Keratinocyte (primary cell): ENCODE results near the gene KLC3. TPM values are rescaled to one million over a fixed set of nuclear protein-coding genes. Genes with fewer than 3 reads are reported as not detected.

ENCODE experiments used
- DNase-seq: peaks from one replicate; pipeline ENCODE4 v3.0.0-alpha.2; 2011; ENCODE audit warnings: low read depth, missing footprints, low spot score
- FAIRE-seq: peaks from 2 replicates; lab custom pipeline; 2011; peaks lifted over from hg19 to GRCh38; lab: Jason Lieb, UNC
- H2AFZ ChIP-seq: 2 replicates; pipeline ENCODE4 v1.6.0; 2012; ENCODE audit warnings: low read length, control low read depth, inconsistent platforms; ENCODE audit not compliant: control insufficient read depth
- H3K27ac ChIP-seq: 2 replicates; pipeline ENCODE4 v1.5.1; 2011; ENCODE audit warnings: low read length; ENCODE audit not compliant: control insufficient read depth, insufficient read depth
- H3K27me3 ChIP-seq: 3 replicates; pipeline ENCODE4 v1.6.0; 2011; ENCODE audit warnings: low read length; ENCODE audit not compliant: control insufficient read depth, insufficient read depth; ENCODE audit errors: extremely low read depth
- H3K36me3 ChIP-seq, 2 experiments: 2 replicates in 1 of 2; 3 replicates in 1 of 2; pipeline ENCODE4 v1.5.1; 2011; ENCODE audit warnings: low read length in 2 of 2, mild to moderate bottlenecking in 1 of 2; ENCODE audit not compliant: control insufficient read depth in 2 of 2, insufficient read depth in 2 of 2; ENCODE audit errors: extremely low read depth in 1 of 2
- H3K4me1 ChIP-seq: 3 replicates; pipeline ENCODE4 v1.5.1; 2011; ENCODE audit warnings: low read length; ENCODE audit not compliant: control insufficient read depth, insufficient read depth; ENCODE audit errors: extremely low read depth
- H3K4me2 ChIP-seq: 3 replicates; pipeline ENCODE4 v1.6.0; 2011; ENCODE audit warnings: low read depth, low read length; ENCODE audit not compliant: control insufficient read depth, insufficient read depth; ENCODE audit errors: extremely low read depth
- H3K4me3 ChIP-seq, 3 experiments: fragments of 200-600 bp in 1 of 3; sonication (generic) in 1 of 3; 2 replicates in 2 of 3; 3 replicates in 1 of 3; pipeline ENCODE4 v1.5.1; 2011 to 2016; ENCODE audit warnings: low read length in 3 of 3, mild to moderate bottlenecking in 3 of 3, control low read depth in 2 of 3, inconsistent platforms in 1 of 3, low read depth in 1 of 3, mixed read lengths in 1 of 3, mixed run types in 1 of 3, moderate library complexity in 1 of 3; ENCODE audit not compliant: control insufficient read depth in 2 of 3, insufficient read depth in 2 of 3; ENCODE audit errors: extremely low read depth in 1 of 3
- H3K79me2 ChIP-seq: 2 replicates; pipeline ENCODE4 v1.6.0; 2012; ENCODE audit warnings: low read length; ENCODE audit not compliant: control insufficient read depth, insufficient read depth
- H3K9ac ChIP-seq: 3 replicates; pipeline ENCODE4 v1.6.0; 2011; ENCODE audit warnings: low read length; ENCODE audit not compliant: control insufficient read depth, insufficient read depth; ENCODE audit errors: extremely low read depth
- H3K9me1 ChIP-seq: 3 replicates; pipeline ENCODE4 v1.6.0; 2011; ENCODE audit warnings: low read length; ENCODE audit not compliant: control insufficient read depth, insufficient read depth; ENCODE audit errors: extremely low read depth
- H3K9me3 ChIP-seq: 2 replicates; pipeline ENCODE4 v1.5.1; 2012; ENCODE audit warnings: low read depth, low read length; ENCODE audit not compliant: control insufficient read depth
- H4K20me1 ChIP-seq: 3 replicates; pipeline ENCODE4 v1.6.0; 2011; ENCODE audit warnings: low read length; ENCODE audit not compliant: control insufficient read depth, insufficient read depth; ENCODE audit errors: extremely low read depth
- CTCF ChIP-seq, 3 experiments: IDR thresholded peaks in 1 of 3; conservative IDR thresholded peaks in 1 of 3; optimal IDR thresholded peaks in 1 of 3; 2 replicates in 2 of 3; 3 replicates in 1 of 3; pipeline versions ENCODE3 to v1.5.1; 2011; ENCODE audit warnings: low read length in 3 of 3, mild to moderate bottlenecking in 3 of 3, moderate library complexity in 2 of 3, control low read depth in 1 of 3, inconsistent platforms in 1 of 3; ENCODE audit not compliant: insufficient read depth in 2 of 3; ENCODE audit errors: extremely low read depth in 1 of 3
- EZH2 ChIP-seq: IDR thresholded peaks from one replicate; pipeline ENCODE4 v1.6.1; 2012; ENCODE audit warnings: inconsistent platforms, mild to moderate bottlenecking, low read length, moderate library complexity
- dilution Hi-C: fragments of 300-500 bp; cut with MboI; formaldehyde crosslinking; loops from one replicate; pipeline ENCODE4 v1.7.0; 2020; ENCODE audit warnings: low sequenced_read_pairs; ENCODE audit not compliant: extremely low pct_ligation_motif_present
- polyA plus RNA-seq, 5 experiments: library from polyadenylated mRNA; depleted of rRNA in 3 of 5; stranded (reverse) in 3 of 5; stranded (forward) in 1 of 5; unstranded in 1 of 5; fragments of >200 nt; gene quantifications; 1 replicate in 1 of 5; 2 replicates in 3 of 5; 3 replicates in 1 of 5; pipeline versions ENCODE4 v1.2.1 to v1.2.3, GENCODE V29; 2011 to 2012; ENCODE audit warnings: missing spikeins in 2 of 5, low read depth in 1 of 5, low replicate concordance in 1 of 5

Gene KLC3
- polyA plus RNA-seq, 1 donor (not counting 4 experiments of a cell fraction or from before 2014, with no cell fraction given), result 14.7 TPM

GRCh38 chr19:45361608-45362007, 21.1 kb downstream of the KLC3 start:
- no peak overlapping the region for H3K4me2 ChIP-seq
- no peak overlapping the region for H3K27ac ChIP-seq
- H3K9me3 ChIP-seq, result no peaks in the 10 kb centered on the region
- TF ChIP-seq CTCF (optimal IDR thresholded peaks at IDR 0.05 in 1 of 3, IDR thresholded peaks at IDR 0.05 in 1 of 3, conservative IDR thresholded peaks at IDR 0.05 in 1 of 3; ENCODE audit: extremely low read depth in 1 of 3, insufficient read depth in 2 of 3, low read length in 3 of 3), result no peak
- TF ChIP-seq EZH2, result no peak
- H3K4me3 ChIP-seq, result no peak overlapping the region
- no peaks in the 10 kb centered on the region for H4K20me1 ChIP-seq
- peaks cover 36 to 37% of the 10 kb centered on the region in 2 experiments for H3K36me3 ChIP-seq
- H3K27me3 ChIP-seq, result no peaks in the 10 kb centered on the region
- DNase-seq, result no peak
- no peaks in the 10 kb centered on the region for H3K79me2 ChIP-seq
- no peaks in the 10 kb centered on the region for H3K4me1 ChIP-seq
- FAIRE-seq, result no peak
- no peaks in the 10 kb centered on the region for H3K9me1 ChIP-seq
- no peak overlapping the region for H3K9ac ChIP-seq
- H2AFZ ChIP-seq, result no peak overlapping the region
- dilution Hi-C loops, result no loop called here

GRCh38 chr19:45362291-45362690, 21.7 kb downstream of the KLC3 start:
- no peak overlapping the region for H3K4me3 ChIP-seq
- no peak overlapping the region for H2AFZ ChIP-seq
- TF ChIP-seq EZH2, result no peak
- no peak for TF ChIP-seq CTCF (optimal IDR thresholded peaks at IDR 0.05 in 1 of 3, IDR thresholded peaks at IDR 0.05 in 1 of 3, conservative IDR thresholded peaks at IDR 0.05 in 1 of 3; ENCODE audit: extremely low read depth in 1 of 3, insufficient read depth in 2 of 3, low read length in 3 of 3)
- H3K9me1 ChIP-seq, result no peaks in the 10 kb centered on the region
- FAIRE-seq, result no peak
- H3K27me3 ChIP-seq, result no peaks in the 10 kb centered on the region
- H3K4me2 ChIP-seq, result no peak overlapping the region
- H3K79me2 ChIP-seq, result no peaks in the 10 kb centered on the region
- no peaks in the 10 kb centered on the region for H3K9me3 ChIP-seq
- H3K36me3 ChIP-seq, result peaks cover 31 to 34% of the 10 kb centered on the region in 2 experiments
- no peak overlapping the region for H3K27ac ChIP-seq
- H3K9ac ChIP-seq, result no peak overlapping the region
- no peak for DNase-seq
- no peaks in the 10 kb centered on the region for H4K20me1 ChIP-seq
- dilution Hi-C loops, result no loop called here
- no peaks in the 10 kb centered on the region for H3K4me1 ChIP-seq
